T-helper 1 cell treated with Interleukin-12 subunit alpha and Interleukin-12 subunit beta and Interleukin-4 antibody, amounts not matched to agents 30 μg/mL and 1 μg/mL, for 36 hours (primary cell): Measurements from ENCODE around the gene CADPS2.

ENCODE experiments used
- H3K27ac Mint-ChIP-seq: one replicate; pipeline ENCODE4 v1.8.0; 2021; ENCODE audit warnings: mild to moderate bottlenecking, mixed read lengths
- H3K27me3 Mint-ChIP-seq: one replicate; pipeline ENCODE4 v1.8.0; 2021; ENCODE audit warnings: low read depth, mixed read lengths
- H3K36me3 Mint-ChIP-seq: one replicate; pipeline ENCODE4 v1.8.0; 2021; ENCODE audit warnings: low read depth, mixed read lengths
- H3K4me1 Mint-ChIP-seq: one replicate; pipeline ENCODE4 v1.8.0; 2021; ENCODE audit warnings: low read depth, mixed read lengths
- H3K4me3 Mint-ChIP-seq: one replicate; pipeline ENCODE4 v1.8.0; 2021; ENCODE audit warnings: mild to moderate bottlenecking, moderate library complexity, mixed read lengths
- H3K9me3 Mint-ChIP-seq: one replicate; pipeline ENCODE4 v1.8.0; 2021; ENCODE audit warnings: mixed read lengths

CADPS2 gene

DNA sequence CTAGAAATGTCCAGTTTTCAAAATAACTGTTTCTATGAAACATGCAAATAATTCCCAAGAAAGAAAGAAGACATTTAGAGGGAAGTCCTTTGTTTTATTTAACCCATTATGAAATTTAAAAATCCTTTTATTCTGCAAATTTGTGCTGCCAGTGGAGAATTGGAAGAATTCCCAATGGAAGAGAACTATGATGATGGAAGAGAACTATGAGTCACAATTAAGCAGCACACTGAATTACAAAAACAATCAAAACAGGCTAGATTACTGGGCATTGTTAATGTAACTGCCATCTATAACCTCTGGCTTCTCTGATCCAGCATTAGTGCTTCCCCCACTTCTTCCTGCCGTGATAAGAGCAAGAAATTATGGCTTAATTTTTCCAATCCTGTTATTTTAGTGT, 455.6 kb downstream of the CADPS2 start:
- Mint-ChIP-seq H3K27ac (no peak overlapping the region), H3K4me1 (no peaks in the 10 kb centered on the region), H3K9me3 (no peaks in the 10 kb centered on the region), H3K27me3 (no peaks in the 10 kb centered on the region), H3K4me3 (no peak overlapping the region), H3K36me3 (no peaks in the 10 kb centered on the region)

DNA sequence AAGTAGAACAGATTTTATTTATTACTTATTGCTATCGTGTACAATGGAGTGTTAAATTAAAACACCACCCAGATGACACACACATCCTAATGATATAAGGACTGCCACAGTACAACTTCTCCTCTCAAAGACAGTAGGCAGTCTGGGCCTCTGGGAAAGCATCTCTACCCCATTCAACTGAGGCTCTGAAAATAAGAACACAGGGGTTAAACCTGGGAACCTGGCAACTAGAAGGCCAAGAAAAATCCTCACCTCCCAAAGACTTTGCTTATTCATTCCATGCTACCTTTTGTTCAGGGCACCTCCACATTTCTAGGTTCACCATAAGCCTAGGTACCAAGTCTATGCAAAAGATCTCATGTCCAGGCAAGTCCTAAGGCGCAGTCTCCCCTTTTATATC, 456.3 kb downstream of the CADPS2 start:
- Mint-ChIP-seq H3K9me3 (no peaks in the 10 kb centered on the region), H3K36me3 (no peaks in the 10 kb centered on the region), H3K27me3 (no peaks in the 10 kb centered on the region), H3K4me1 (no peaks in the 10 kb centered on the region), H3K4me3 (no peak overlapping the region), H3K27ac (no peak overlapping the region)

DNA sequence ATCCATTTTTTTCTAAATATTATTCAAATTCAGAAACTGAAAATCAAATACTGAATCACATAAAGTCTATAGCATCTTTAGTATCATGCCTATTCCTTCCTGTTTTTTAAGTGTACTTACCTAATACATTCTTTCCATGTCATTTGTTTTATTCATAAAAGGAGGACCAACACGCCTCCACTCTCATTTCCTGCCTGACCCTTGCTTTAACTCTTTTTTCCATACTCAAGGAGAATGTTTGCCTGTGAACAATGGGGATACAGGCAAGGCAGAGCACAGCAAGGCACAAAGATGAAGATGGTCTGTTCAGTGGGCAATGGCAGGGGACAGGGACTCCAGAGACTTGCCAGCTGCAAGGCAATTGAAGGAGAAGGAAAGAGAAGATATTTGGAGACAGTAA, 460.5 kb downstream of the CADPS2 start:
- Mint-ChIP-seq H3K36me3 (no peaks in the 10 kb centered on the region), H3K9me3 (no peaks in the 10 kb centered on the region), H3K27me3 (no peaks in the 10 kb centered on the region), H3K27ac (no peak overlapping the region), H3K4me3 (no peak overlapping the region), H3K4me1 (no peaks in the 10 kb centered on the region)

DNA sequence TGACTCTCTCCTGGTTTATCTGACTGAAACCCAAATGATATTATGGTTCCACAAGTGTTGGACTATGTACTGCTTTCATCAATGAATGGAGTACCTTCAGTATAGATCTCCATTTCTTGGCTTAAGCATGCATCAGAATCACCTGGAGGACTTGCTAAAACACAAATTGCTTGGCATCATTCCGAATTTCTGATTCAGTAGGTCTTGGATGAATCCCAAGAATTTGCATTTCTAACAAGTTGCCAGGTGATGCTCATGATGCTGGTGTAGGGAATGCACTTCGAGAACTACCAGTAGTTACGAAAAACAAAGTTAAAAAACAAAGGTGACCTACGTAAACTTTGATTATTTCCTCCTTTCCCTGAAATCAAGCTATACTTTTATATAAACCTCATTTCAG, 462.7 kb downstream of the CADPS2 start:
- no peak overlapping the region for H3K4me3 Mint-ChIP-seq
- no peaks in the 10 kb centered on the region for H3K36me3 Mint-ChIP-seq
- H3K27ac Mint-ChIP-seq, result no peak overlapping the region
- H3K27me3 Mint-ChIP-seq, result no peaks in the 10 kb centered on the region
- no peaks in the 10 kb centered on the region for H3K9me3 Mint-ChIP-seq
- no peaks in the 10 kb centered on the region for H3K4me1 Mint-ChIP-seq

DNA sequence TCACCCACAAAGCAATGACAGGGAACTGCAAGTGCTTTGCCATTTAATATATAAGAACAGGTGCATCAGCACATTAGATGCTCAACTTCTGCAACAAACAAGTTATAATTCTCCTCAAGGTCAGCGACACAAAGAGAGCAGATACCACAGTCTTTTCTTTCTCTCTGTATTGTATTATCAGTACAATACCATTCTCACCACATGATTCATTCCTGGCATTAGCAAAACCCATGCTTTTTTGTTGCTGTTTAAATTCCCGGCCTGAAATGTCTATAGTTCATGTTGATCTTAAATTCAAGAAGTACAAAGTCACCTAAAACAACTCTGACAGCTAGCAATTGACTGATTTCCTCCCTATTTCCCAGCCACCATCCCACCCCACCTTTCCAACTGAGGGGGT, 469.9 kb downstream of the CADPS2 start:
- H3K4me3 Mint-ChIP-seq, result no peak overlapping the region
- H3K36me3 Mint-ChIP-seq, result no peaks in the 10 kb centered on the region
- no peaks in the 10 kb centered on the region for H3K27me3 Mint-ChIP-seq
- no peak overlapping the region for H3K27ac Mint-ChIP-seq
- peaks cover 3% of the 10 kb centered on the region for H3K9me3 Mint-ChIP-seq
- H3K4me1 Mint-ChIP-seq, result no peaks in the 10 kb centered on the region

DNA sequence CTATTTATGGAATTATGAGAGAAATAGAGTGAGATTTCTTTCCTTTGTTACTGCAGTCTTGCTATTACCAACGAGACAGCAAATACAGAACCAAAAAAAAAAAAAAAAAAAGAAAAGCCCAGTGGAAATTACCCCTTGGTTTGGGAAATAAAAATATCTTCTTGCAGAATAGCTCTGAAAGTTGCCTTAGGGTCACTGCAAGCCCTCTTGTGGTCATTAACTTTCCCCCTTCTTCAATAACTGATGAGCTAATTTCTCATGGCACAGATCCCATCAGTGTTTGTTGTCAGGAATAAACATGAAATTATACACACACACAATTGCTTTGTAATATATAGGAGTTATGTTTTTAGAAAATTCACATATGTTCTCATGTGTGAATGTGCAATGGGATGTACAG, 470.8 kb downstream of the CADPS2 start:
- Mint-ChIP-seq H3K36me3 (no peaks in the 10 kb centered on the region), H3K4me1 (no peaks in the 10 kb centered on the region), H3K4me3 (no peak overlapping the region), H3K9me3 (peaks cover 3% of the 10 kb centered on the region), H3K27me3 (no peaks in the 10 kb centered on the region), H3K27ac (no peak overlapping the region)

DNA sequence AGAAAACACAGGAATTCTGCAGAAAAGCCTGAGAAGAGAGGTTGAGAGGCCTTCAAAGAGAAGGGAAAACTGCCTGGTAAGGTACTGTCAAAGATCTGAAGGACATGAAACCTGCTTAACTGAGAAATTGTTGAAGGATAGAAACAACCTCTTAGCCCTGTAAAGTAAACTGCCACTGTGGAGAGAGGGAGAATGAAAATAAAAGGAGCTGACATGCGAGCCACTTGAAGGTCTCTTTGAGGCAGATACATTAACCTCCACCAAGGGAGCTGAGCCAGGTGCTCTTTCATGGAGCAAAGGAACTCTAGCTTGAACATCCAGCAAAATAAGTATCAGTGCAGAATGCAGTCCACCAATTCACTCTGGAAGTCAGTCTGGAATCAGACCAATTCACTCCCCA, 472.9 kb downstream of the CADPS2 start:
- H3K27me3 Mint-ChIP-seq, result no peaks in the 10 kb centered on the region
- no peak overlapping the region for H3K4me3 Mint-ChIP-seq
- H3K4me1 Mint-ChIP-seq, result no peaks in the 10 kb centered on the region
- H3K36me3 Mint-ChIP-seq, result no peaks in the 10 kb centered on the region
- no peak overlapping the region for H3K27ac Mint-ChIP-seq
- peaks cover 3% of the 10 kb centered on the region for H3K9me3 Mint-ChIP-seq

DNA sequence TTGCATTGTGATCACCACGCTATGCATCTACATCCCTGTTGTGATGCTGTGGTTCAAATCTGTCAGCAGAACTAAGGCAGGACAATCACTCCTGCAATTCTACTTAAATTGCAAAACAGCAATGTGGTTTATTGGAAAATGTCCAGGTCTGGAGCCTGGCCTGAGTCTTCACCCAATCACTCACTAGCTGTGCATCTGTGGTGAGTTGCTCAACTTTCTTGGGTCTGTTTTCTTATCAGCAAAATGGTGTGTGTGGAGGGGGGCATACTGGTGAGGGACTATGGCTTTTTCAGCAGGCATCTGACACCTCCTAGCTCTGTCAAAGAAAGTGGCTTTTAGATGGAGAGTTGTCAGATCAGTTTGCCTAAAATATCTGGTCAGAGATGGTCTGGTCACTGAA, 473.4 kb downstream of the CADPS2 start:
- Mint-ChIP-seq H3K4me1 (no peaks in the 10 kb centered on the region), H3K27me3 (no peaks in the 10 kb centered on the region), H3K27ac (no peak overlapping the region), H3K9me3 (peaks cover 3% of the 10 kb centered on the region), H3K4me3 (no peak overlapping the region), H3K36me3 (no peaks in the 10 kb centered on the region)

DNA sequence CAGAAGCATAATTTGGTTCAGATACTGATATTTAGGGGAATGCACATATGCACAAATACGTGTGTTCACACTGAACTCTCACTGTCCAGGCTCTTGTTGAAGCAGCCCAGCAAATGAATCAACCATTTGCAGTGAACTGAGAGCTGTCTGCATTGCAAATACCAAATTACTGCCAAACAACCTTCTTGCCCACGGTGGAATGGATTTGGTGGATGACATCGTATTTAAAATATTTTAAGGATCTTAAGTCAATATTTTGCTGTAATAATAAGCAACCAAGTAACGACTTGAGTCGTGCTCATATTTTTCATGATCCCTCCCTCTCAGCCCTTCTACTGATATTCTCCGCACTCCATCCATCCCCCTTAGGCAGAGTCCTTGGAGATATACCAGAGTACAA, 473.8 kb downstream of the CADPS2 start:
- H3K9me3 Mint-ChIP-seq, result peaks cover 1% of the 10 kb centered on the region
- no peaks in the 10 kb centered on the region for H3K4me1 Mint-ChIP-seq
- no peak overlapping the region for H3K27ac Mint-ChIP-seq
- H3K36me3 Mint-ChIP-seq, result no peaks in the 10 kb centered on the region
- H3K4me3 Mint-ChIP-seq, result no peak overlapping the region
- no peaks in the 10 kb centered on the region for H3K27me3 Mint-ChIP-seq

DNA sequence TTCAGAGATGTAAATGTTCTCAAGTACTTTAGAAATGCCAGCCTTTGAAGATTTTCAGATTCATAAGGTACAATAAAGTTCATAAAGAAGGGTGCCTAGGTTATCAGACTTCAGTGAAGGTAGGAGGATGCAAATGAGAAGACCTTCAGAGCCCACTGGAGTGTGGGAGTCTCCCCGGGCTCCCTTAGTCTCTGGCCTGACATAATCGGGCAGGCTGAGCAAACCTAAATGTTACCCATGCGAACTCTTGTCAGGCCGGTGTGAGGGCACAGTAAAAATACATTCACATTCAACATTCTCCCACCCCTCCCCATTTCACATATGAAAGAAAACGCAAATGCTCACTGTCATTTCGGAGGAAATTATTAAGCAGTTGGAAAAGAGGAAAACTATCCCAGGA, 479.1 kb downstream of the CADPS2 start:
- no peaks in the 10 kb centered on the region for H3K4me1 Mint-ChIP-seq
- H3K27ac Mint-ChIP-seq, result no peak overlapping the region
- no peak overlapping the region for H3K4me3 Mint-ChIP-seq
- H3K9me3 Mint-ChIP-seq, result no peaks in the 10 kb centered on the region
- H3K27me3 Mint-ChIP-seq, result no peaks in the 10 kb centered on the region
- H3K36me3 Mint-ChIP-seq, result no peaks in the 10 kb centered on the region

DNA sequence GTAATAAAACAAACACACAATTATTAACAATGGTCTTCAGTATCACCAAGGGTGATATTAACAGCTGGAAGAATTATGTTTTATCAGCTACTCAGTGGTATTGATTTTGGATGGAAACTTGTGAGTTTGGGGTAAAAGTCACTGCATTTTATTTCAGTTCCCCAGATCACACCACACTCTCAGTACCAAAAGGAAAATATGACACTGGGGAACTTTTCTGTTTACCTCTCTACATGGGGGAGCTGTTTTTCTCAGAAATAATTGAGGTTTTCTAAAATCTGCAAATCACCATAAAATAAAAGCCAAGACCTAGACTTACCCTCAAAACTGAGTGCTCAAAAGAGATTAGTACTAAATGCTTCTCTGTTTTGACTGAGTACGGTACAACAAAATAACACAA, 483.1 kb downstream of the CADPS2 start:
- Mint-ChIP-seq H3K4me1 (no peaks in the 10 kb centered on the region), H3K36me3 (no peaks in the 10 kb centered on the region), H3K27ac (no peak overlapping the region), H3K4me3 (no peak overlapping the region), H3K9me3 (peaks cover 3% of the 10 kb centered on the region), H3K27me3 (no peaks in the 10 kb centered on the region)

DNA sequence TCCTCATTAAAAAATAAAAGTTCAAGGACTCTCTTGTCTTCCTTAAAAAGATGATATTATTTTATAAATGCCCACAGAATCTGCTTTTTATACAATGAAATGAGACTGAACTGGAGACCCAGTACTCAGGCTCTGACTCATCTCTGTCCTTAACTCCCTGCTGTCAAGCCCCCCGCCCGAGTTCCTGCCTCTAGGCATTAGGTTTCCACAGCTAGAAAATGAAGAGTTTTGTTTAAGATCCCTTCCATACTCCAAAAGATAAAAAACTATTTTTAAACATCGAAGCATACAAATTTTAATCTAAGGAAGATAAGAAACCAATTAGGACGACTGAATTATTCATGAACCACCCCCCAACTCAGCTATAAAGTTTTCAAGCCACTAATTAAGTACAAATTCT, 484.0 kb downstream of the CADPS2 start:
- no peak overlapping the region for H3K27ac Mint-ChIP-seq
- H3K4me1 Mint-ChIP-seq, result no peaks in the 10 kb centered on the region
- no peaks in the 10 kb centered on the region for H3K36me3 Mint-ChIP-seq
- peaks cover 3% of the 10 kb centered on the region for H3K9me3 Mint-ChIP-seq
- H3K27me3 Mint-ChIP-seq, result no peaks in the 10 kb centered on the region
- H3K4me3 Mint-ChIP-seq, result no peak overlapping the region

DNA sequence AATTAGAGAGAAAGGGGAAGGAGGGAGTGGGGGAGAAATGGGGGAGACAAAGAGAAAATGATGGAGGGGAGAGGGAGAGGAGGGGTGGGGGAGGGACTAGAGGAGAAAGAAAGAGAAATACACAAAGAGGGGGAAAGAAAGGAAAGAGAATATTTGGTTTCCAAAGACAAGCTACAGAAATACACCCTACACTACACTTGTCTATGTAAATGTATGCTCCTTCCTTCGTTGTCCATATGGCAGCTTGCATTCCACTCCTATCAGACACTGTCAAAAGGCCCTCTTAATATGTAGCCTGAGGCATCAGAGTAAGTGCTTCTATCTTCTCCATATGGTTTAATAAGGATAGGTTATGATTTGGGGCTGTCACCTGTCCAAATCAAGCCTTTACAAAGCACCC, 488.9 kb downstream of the CADPS2 start:
- Mint-ChIP-seq H3K4me3 (no peak overlapping the region), H3K27me3 (no peaks in the 10 kb centered on the region), H3K36me3 (no peaks in the 10 kb centered on the region), H3K4me1 (no peaks in the 10 kb centered on the region), H3K9me3 (peaks cover 3% of the 10 kb centered on the region), H3K27ac (no peak overlapping the region)

DNA sequence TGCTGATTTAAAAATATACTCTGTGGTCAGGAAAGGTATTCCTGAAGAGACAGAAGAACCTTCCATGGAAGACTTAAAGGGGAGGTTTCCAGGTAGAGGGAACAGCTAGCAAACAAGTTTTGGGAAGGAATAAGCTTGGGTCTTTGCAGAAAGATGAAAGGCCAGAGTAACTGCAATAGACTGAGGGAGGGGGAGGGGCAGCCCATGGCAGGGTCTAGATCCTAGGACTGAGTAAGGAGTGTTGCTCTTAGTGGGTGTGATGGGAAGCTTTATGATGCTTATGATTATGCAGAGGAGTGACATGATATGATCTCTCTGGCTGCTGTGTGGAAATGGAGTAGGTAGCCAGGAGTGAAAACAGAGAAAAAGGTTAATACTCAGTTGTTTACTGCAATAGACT, 491.7 kb downstream of the CADPS2 start:
- Mint-ChIP-seq H3K9me3 (no peaks in the 10 kb centered on the region), H3K4me1 (no peaks in the 10 kb centered on the region), H3K27ac (no peak overlapping the region), H3K4me3 (no peak overlapping the region), H3K27me3 (no peaks in the 10 kb centered on the region), H3K36me3 (no peaks in the 10 kb centered on the region)

DNA sequence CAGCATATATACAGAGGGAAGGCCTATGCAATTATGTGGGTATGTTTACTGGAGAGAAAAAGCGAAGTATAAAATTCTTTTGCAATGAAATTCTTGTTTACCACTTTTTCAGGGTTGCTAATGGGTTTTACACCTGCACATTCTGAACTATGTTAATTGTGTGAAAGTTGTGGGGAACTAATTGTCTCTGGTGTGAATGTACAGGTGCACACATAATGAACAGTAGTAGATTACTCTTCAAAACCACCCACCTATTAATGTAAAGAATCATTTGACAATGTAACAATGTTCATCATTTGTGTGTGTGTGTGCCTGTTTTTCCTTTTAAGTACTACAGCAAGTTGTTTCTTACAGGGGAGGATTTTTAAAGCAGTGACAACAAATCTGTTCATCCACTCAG, 501.7 kb downstream of the CADPS2 start:
- Mint-ChIP-seq H3K27ac (no peak overlapping the region), H3K4me1 (no peaks in the 10 kb centered on the region), H3K36me3 (no peaks in the 10 kb centered on the region), H3K27me3 (no peaks in the 10 kb centered on the region), H3K4me3 (no peak overlapping the region), H3K9me3 (no peaks in the 10 kb centered on the region)

DNA sequence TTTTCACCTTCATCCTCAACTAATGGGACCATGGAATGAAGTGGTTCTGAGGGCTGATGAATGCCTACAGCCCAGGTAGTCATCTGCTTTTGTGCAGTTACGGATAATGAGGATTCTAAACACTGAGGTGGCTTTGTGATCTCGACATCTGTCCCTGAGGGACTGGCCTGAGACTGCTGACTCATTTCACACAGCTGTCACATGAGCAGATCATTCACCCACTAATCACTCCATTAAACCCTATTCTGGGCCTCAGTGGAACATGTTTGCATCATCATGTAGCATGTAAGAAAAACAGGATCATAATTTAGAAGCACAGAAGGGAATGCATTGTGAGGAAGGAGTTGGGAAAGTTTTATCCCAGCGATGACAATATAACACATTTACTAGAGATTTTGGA, 502.3 kb downstream of the CADPS2 start:
- Mint-ChIP-seq H3K4me3 (no peak overlapping the region), H3K27me3 (no peaks in the 10 kb centered on the region), H3K9me3 (no peaks in the 10 kb centered on the region), H3K4me1 (no peaks in the 10 kb centered on the region), H3K27ac (no peak overlapping the region), H3K36me3 (no peaks in the 10 kb centered on the region)
